Measurements from ENCODE around the gene ARL10.

The ARL10 gene

GRCh38 chr5:176362233-176362490 is 3.1 kb upstream of the ARL10 start:
- no peak for TF ChIP-seq CTCF (IDR thresholded peaks at IDR 0.05; ENCODE audit: low read depth, low read length, missing control alignments)
- H3K4me3 ChIP-seq (replicated peaks; ENCODE audit: low read depth, low read length): peak overlapping the region; percentile 98
- DNase-seq (ENCODE audit: extremely low read depth, low read depth): no peak

- DNase-seq (ENCODE audit: extremely low read depth, low read depth): no peak
- H3K4me3 ChIP-seq (replicated peaks; ENCODE audit: low read depth, low read length): peak overlapping the region; percentile 69
- no peak for TF ChIP-seq CTCF (IDR thresholded peaks at IDR 0.05; ENCODE audit: low read depth, low read length, missing control alignments)
These were observed 429 bp upstream of the ARL10 start for GRCh38 chr5:176364765-176365350.

- no peak for DNase-seq (ENCODE audit: extremely low read depth, low read depth)
- no peak for TF ChIP-seq CTCF (IDR thresholded peaks at IDR 0.05; ENCODE audit: low read depth, low read length, missing control alignments)
- peak overlapping the region; percentile 69 for H3K4me3 ChIP-seq (replicated peaks; ENCODE audit: low read depth, low read length)
These were observed 1.1 kb downstream of the ARL10 start for GRCh38 chr5:176366232-176366894.

- TF ChIP-seq CTCF (IDR thresholded peaks at IDR 0.05; ENCODE audit: low read depth, low read length, missing control alignments): no peak
- no peak overlapping the region for H3K4me3 ChIP-seq (replicated peaks; ENCODE audit: low read depth, low read length)
- no peak for DNase-seq (ENCODE audit: extremely low read depth, low read depth)
These were observed 3.4 kb downstream of the ARL10 start for GRCh38 chr5:176368726-176369125.

GRCh38 chr5:176369934-176370711 is 4.8 kb downstream of the ARL10 start:
- no peak for DNase-seq (ENCODE audit: extremely low read depth, low read depth)
- H3K4me3 ChIP-seq (replicated peaks; ENCODE audit: low read depth, low read length): no peak overlapping the region
- no peak for TF ChIP-seq CTCF (IDR thresholded peaks at IDR 0.05; ENCODE audit: low read depth, low read length, missing control alignments)

GRCh38 chr5:176371621-176372539 is 6.6 kb downstream of the ARL10 start:
- no peak for TF ChIP-seq CTCF (IDR thresholded peaks at IDR 0.05; ENCODE audit: low read depth, low read length, missing control alignments)
- DNase-seq (ENCODE audit: extremely low read depth, low read depth): no peak
- no peak overlapping the region for H3K4me3 ChIP-seq (replicated peaks; ENCODE audit: low read depth, low read length)
